DND-41 (cell line): ENCODE measurements around the gene NRIP1.

ENCODE experiments used
- ATAC-seq: fragments of 200-7000 bp; cut with Tn5 transposase; 3 replicates; pipeline ENCODE4 v1.9.1; 2021; ENCODE audit warnings: low read depth; ENCODE audit not compliant: insufficient read depth
- DNase-seq: peaks from one replicate; pipeline ENCODE4 v3.0.0-alpha.2; 2020
- H2AFZ ChIP-seq: 2 replicates; pipeline ENCODE4 v1.6.0; 2012; ENCODE audit warnings: low read depth, low read length
- H3K27ac ChIP-seq: 2 replicates; pipeline ENCODE4 v1.5.1; 2012; ENCODE audit warnings: low read length, inconsistent platforms
- H3K27me3 ChIP-seq: fragments of 200-600 bp; sonication (generic); 2 replicates; pipeline ENCODE4 v1.6.0; 2012; ENCODE audit warnings: low read length, mild to moderate bottlenecking, inconsistent platforms; ENCODE audit not compliant: insufficient read depth, poor library complexity
- H3K36me3 ChIP-seq: 2 replicates; pipeline ENCODE4 v1.5.1; 2012; ENCODE audit warnings: low read length, inconsistent platforms; ENCODE audit not compliant: insufficient read depth
- H3K4me1 ChIP-seq: 2 replicates; pipeline ENCODE4 v1.5.1; 2012; ENCODE audit warnings: mild to moderate bottlenecking, low read length; ENCODE audit not compliant: insufficient read depth
- H3K4me2 ChIP-seq: 2 replicates; pipeline ENCODE4 v1.6.0; 2012; ENCODE audit warnings: mild to moderate bottlenecking, moderate library complexity, low read length, inconsistent platforms; ENCODE audit not compliant: insufficient read depth
- H3K4me3 ChIP-seq, 2 experiments: fragments of 200-600 bp in 1 of 2; shearing (Covaris generic) in 1 of 2; 2 replicates each; pipeline ENCODE4 v1.5.1; 2012 to 2016; ENCODE audit warnings: inconsistent platforms in 2 of 2, low read length in 2 of 2, mild to moderate bottlenecking in 2 of 2, low read depth in 1 of 2, moderate library complexity in 1 of 2
- H3K79me2 ChIP-seq: 2 replicates; pipeline ENCODE4 v1.6.0; 2012; ENCODE audit warnings: low read length, inconsistent platforms; ENCODE audit not compliant: insufficient read depth
- H3K9ac ChIP-seq: 2 replicates; pipeline ENCODE4 v1.6.0; 2012; ENCODE audit warnings: low read depth, mild to moderate bottlenecking, inconsistent platforms, low read length, moderate library complexity
- H3K9me3 ChIP-seq: 2 replicates; pipeline ENCODE4 v1.5.1; 2012; ENCODE audit warnings: low read length, moderate library complexity, mild to moderate bottlenecking, inconsistent platforms; ENCODE audit not compliant: insufficient read depth, severe bottlenecking
- H4K20me1 ChIP-seq: 2 replicates; pipeline ENCODE4 v1.6.0; 2012; ENCODE audit warnings: low read length; ENCODE audit not compliant: insufficient read depth
- EZH2 ChIP-seq: IDR thresholded peaks from 3 replicates; pipeline ENCODE4 v1.6.1; 2012; ENCODE audit warnings: borderline replicate concordance, low read depth, mild to moderate bottlenecking, moderate library complexity, low read length, inconsistent platforms; ENCODE audit not compliant: severe bottlenecking
- TF ChIP-seq, protein P1 (sequence below): IDR thresholded peaks from 2 replicates; pipeline ENCODE4 v1.5.1; 2012; ENCODE audit warnings: borderline replicate concordance, low read length, moderate library complexity, mild to moderate bottlenecking; ENCODE audit not compliant: poor library complexity, severe bottlenecking; ENCODE audit errors: extremely low read depth

Gene NRIP1

GRCh38 chr21:15064576-15065391 is at the start of gene NRIP1:
Gene NRIP1, minus strand, starts transcription at chr21:15065000. Its CDS starts 96,808 bp downstream, at chr21:14968192.
- Histone ChIP-seq H3K4me1 (peaks cover 46% of the 10 kb centered on the region), H2AFZ (peak within 1 kb of the TSS; percentile 86), H3K27ac (peak within 1 kb of the TSS; percentile 92), H3K27me3 (no peaks in the 10 kb centered on the region), H3K4me2 (peak within 1 kb of the TSS; percentile 86), H4K20me1 (peaks cover 29% of the 10 kb centered on the region; the same call in 1 of the 2 replicates), H3K36me3 (no peaks in the 10 kb centered on the region), H3K4me3 (peak within 1 kb of the TSS; percentile 44 to 85), H3K79me2 (peaks cover 59% of the 10 kb centered on the region), H3K9ac (peak within 1 kb of the TSS; percentile 95), H3K9me3 (no peaks in the 10 kb centered on the region)
- peak; percentile 85 for DNase-seq
- ATAC-seq: peak; percentile 76
- TF ChIP-seq, protein P1, sequence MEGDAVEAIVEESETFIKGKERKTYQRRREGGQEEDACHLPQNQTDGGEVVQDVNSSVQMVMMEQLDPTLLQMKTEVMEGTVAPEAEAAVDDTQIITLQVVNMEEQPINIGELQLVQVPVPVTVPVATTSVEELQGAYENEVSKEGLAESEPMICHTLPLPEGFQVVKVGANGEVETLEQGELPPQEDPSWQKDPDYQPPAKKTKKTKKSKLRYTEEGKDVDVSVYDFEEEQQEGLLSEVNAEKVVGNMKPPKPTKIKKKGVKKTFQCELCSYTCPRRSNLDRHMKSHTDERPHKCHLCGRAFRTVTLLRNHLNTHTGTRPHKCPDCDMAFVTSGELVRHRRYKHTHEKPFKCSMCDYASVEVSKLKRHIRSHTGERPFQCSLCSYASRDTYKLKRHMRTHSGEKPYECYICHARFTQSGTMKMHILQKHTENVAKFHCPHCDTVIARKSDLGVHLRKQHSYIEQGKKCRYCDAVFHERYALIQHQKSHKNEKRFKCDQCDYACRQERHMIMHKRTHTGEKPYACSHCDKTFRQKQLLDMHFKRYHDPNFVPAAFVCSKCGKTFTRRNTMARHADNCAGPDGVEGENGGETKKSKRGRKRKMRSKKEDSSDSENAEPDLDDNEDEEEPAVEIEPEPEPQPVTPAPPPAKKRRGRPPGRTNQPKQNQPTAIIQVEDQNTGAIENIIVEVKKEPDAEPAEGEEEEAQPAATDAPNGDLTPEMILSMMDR: no peak
- TF ChIP-seq EZH2: no peak

DNA sequence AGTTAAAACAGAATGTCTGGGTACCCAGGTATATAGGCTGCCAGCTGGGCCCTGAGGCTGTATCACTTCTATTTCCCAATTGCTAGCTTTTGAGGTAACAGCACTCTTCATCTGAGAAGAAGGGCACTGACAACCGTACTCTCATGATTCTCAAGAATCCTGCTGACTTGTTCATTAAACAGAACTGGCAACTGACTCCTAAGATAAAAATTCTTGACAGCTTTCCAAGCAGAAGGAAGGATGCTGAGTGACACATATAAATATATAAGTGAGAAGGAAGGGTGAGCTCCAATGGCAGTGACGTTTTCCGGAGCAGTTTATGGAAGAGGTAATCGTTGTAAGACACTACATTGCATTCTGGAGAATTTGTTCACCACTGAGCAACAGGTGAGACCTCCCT is 48.1 kb upstream of the NRIP1 start:
- no peak for ATAC-seq
- Histone ChIP-seq H3K27ac (no peak overlapping the region), H3K36me3 (no peaks in the 10 kb centered on the region), H3K4me2 (no peak overlapping the region), H3K4me3 (no peak overlapping the region), H3K4me1 (no peaks in the 10 kb centered on the region), H3K9ac (no peak overlapping the region), H4K20me1 (no peaks in the 10 kb centered on the region), H3K79me2 (no peaks in the 10 kb centered on the region), H3K27me3 (no peaks in the 10 kb centered on the region), H2AFZ (no peak overlapping the region), H3K9me3 (no peaks in the 10 kb centered on the region)
- TF ChIP-seq, protein P1: no peak
- no peak for TF ChIP-seq EZH2
- DNase-seq: no peak

GRCh38 chr21:15108801-15109200 is 44.0 kb upstream of the NRIP1 start:
- Histone ChIP-seq H2AFZ (no peak overlapping the region), H3K9ac (no peak overlapping the region), H3K79me2 (no peaks in the 10 kb centered on the region), H3K4me1 (no peaks in the 10 kb centered on the region), H3K36me3 (no peaks in the 10 kb centered on the region), H4K20me1 (no peaks in the 10 kb centered on the region), H3K4me3 (no peak overlapping the region), H3K4me2 (no peak overlapping the region), H3K27me3 (no peaks in the 10 kb centered on the region), H3K27ac (no peak overlapping the region), H3K9me3 (no peaks in the 10 kb centered on the region)
- ATAC-seq (no peak), DNase-seq (no peak)
- no peak for TF ChIP-seq EZH2
- TF ChIP-seq, protein P1: no peak

DNA sequence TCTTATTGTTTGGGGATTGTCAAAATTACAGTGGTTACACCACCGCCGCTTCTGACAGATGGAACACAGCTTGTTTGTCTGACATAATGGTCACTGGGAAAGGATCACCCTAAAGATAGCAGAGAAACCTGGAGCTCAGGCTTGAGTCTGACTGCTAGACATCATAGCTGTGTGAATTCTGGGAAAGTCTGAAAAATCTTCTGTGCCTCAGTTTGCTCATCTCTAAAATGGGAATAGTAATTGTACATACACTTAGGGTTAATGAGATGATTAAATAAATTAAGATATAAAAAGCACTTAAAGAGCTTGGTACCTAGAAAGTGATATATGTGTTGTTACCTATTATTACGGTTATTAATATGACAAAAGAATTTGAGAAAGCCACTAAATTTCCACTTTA is 39.7 kb upstream of the NRIP1 start:
- H3K27me3 ChIP-seq: no peaks in the 10 kb centered on the region
- DNase-seq: no peak
- no peaks in the 10 kb centered on the region for H4K20me1 ChIP-seq
- H2AFZ ChIP-seq: no peak overlapping the region
- H3K9me3 ChIP-seq: no peaks in the 10 kb centered on the region
- H3K4me2 ChIP-seq: no peak overlapping the region
- no peak overlapping the region for H3K4me3 ChIP-seq
- H3K27ac ChIP-seq: no peak overlapping the region
- no peaks in the 10 kb centered on the region for H3K36me3 ChIP-seq
- TF ChIP-seq EZH2: no peak
- TF ChIP-seq, protein P1: no peak
- H3K79me2 ChIP-seq: no peaks in the 10 kb centered on the region
- ATAC-seq: no peak
- no peak overlapping the region for H3K9ac ChIP-seq
- no peaks in the 10 kb centered on the region for H3K4me1 ChIP-seq
